Liver (tissue), 9 donors: Measurements from ENCODE around the gene EIF3D. TPM values are rescaled to one million over a fixed set of nuclear protein-coding genes. Genes with fewer than 3 reads are reported as not detected.
"Not testable (repeated sequence)": the region's sequence is repeated elsewhere in the genome, so short reads cannot be mapped to it uniquely, and the experiment has no call there.

Experiments
- DNase-seq: peaks from one replicate; pipeline ENCODE4 v3.0.0-alpha.2; 2017; ENCODE audit warnings: low spot score
- H3K27ac ChIP-seq, 2 donors: one replicate each; pipeline ENCODE4 v1.7.0; 2013; ENCODE audit warnings: inconsistent platforms in 2 of 2, low read length in 2 of 2, control low read depth in 1 of 2, low read depth in 1 of 2, mild to moderate bottlenecking in 1 of 2
- H3K27me3 ChIP-seq, 4 donors: one replicate each; pipeline versions ENCODE4 v1.6.1 to v1.7.0; 2013; ENCODE audit warnings: low read length in 3 of 4, inconsistent platforms in 1 of 4, mild to moderate bottlenecking in 1 of 4, moderate library complexity in 1 of 4; ENCODE audit not compliant: control insufficient read depth in 4 of 4, insufficient read depth in 4 of 4
- H3K36me3 ChIP-seq, 4 donors: one replicate each; pipeline versions ENCODE4 v1.6.1 to v1.7.0; 2013; ENCODE audit warnings: low read length in 3 of 4, mild to moderate bottlenecking in 3 of 4, low read depth in 1 of 4, moderate library complexity in 1 of 4; ENCODE audit not compliant: control insufficient read depth in 4 of 4, insufficient read depth in 3 of 4
- H3K4me1 ChIP-seq, 4 donors: one replicate each; pipeline versions ENCODE4 v1.6.1 to v1.7.0; 2013; ENCODE audit warnings: low read length in 3 of 4, mild to moderate bottlenecking in 3 of 4, moderate library complexity in 1 of 4; ENCODE audit not compliant: control insufficient read depth in 4 of 4, insufficient read depth in 4 of 4
- H3K4me3 ChIP-seq, 3 donors: one replicate each; pipeline versions ENCODE4 v1.6.1 to v1.7.0; 2013; ENCODE audit warnings: low read length in 3 of 3, control low read depth in 1 of 3, low read depth in 1 of 3, mild to moderate bottlenecking in 1 of 3
- H3K9ac ChIP-seq, 2 donors: one replicate each; pipeline ENCODE4 v1.7.0; 2013; ENCODE audit warnings: low read length in 2 of 2, mild to moderate bottlenecking in 2 of 2, moderate library complexity in 2 of 2, control low read depth in 1 of 2, low read depth in 1 of 2
- H3K9me3 ChIP-seq, 4 donors: one replicate each; pipeline versions ENCODE4 v1.6.1 to v1.7.0; 2013; ENCODE audit warnings: low read length in 3 of 4; ENCODE audit not compliant: control insufficient read depth in 4 of 4
- EGR1 ChIP-seq, 2 donors: IDR thresholded peaks; 2 replicates each; pipeline ENCODE4 v1.6.1; 2016 to 2018; ENCODE audit warnings: antibody characterized with exemption in 2 of 2, low read depth in 2 of 2
- FOXA1 ChIP-seq: IDR thresholded peaks from 2 replicates; pipeline ENCODE4 v1.6.1; 2016; ENCODE audit warnings: antibody characterized with exemption
- FOXA2 ChIP-seq: IDR thresholded peaks from 2 replicates; pipeline ENCODE4 v1.6.1; 2016; ENCODE audit warnings: antibody characterized with exemption
- GABPA ChIP-seq, 2 donors: IDR thresholded peaks in 1 of 2; conservative IDR thresholded peaks in 1 of 2; 2 replicates each; pipeline ENCODE4 v1.6.1; 2016; ENCODE audit warnings: antibody characterized with exemption in 2 of 2, mild to moderate bottlenecking in 1 of 2, moderate library complexity in 1 of 2
- HNF4A ChIP-seq, 2 donors: conservative IDR thresholded peaks; 2 replicates each; pipeline ENCODE4 v1.6.1; 2016; ENCODE audit warnings: antibody characterized with exemption in 2 of 2, mild to moderate bottlenecking in 2 of 2
- JUND ChIP-seq, 2 donors: IDR thresholded peaks; 2 replicates each; pipeline ENCODE4 v1.6.1; 2016; ENCODE audit warnings: antibody characterized with exemption in 2 of 2
- NR2F2 ChIP-seq: IDR thresholded peaks from 2 replicates; pipeline ENCODE4 v1.6.1; 2016; ENCODE audit warnings: antibody characterized with exemption
- RAD21 ChIP-seq, 2 donors: IDR thresholded peaks; 2 replicates each; pipeline ENCODE4 v1.6.1; 2016; ENCODE audit warnings: antibody characterized with exemption in 2 of 2, mild to moderate bottlenecking in 2 of 2
- SP1 ChIP-seq: IDR thresholded peaks from 2 replicates; pipeline ENCODE4 v1.6.1; 2018; ENCODE audit warnings: antibody characterized with exemption, mild to moderate bottlenecking
- TAF1 ChIP-seq: conservative IDR thresholded peaks from 2 replicates; pipeline ENCODE4 v1.6.1; 2016; ENCODE audit warnings: antibody characterized with exemption, mild to moderate bottlenecking
- WGBS: extraction: QIAGEN DNeasy Blood & Tissue Kit; methylation state at CpG from one replicate; pipeline ENCODE4 v1.1.7; 2013; 5-methylcytosine and 5-hydroxymethylcytosine counted together
- polyA plus RNA-seq, 2 donors: library from polyadenylated mRNA; stranded (reverse) in 1 of 2; unstranded in 1 of 2; fragments of 200-250 nt in 1 of 2; fragments of >200 nt in 1 of 2; fragmentation: Nextera tagmentation in 1 of 2; extraction: Ambion mirVana in 1 of 2; gene quantifications; one replicate each; pipeline versions ENCODE4 v1.2.1 to v1.2.3, GENCODE V29; 2013 to 2015
- total RNA-seq, 2 donors: library from RNA; depleted of rRNA; stranded (reverse); fragments of >200 nt; gene quantifications; one replicate each; pipeline ENCODE4 v1.2.3, GENCODE V29; 2014
- TF ChIP-seq, protein P1 (sequence below): IDR thresholded peaks from 2 replicates; pipeline ENCODE4 v1.6.1; 2016; ENCODE audit warnings: antibody characterized with exemption
- TF ChIP-seq, protein P2 (sequence below): fragments of 150-350 bp; IDR thresholded peaks from 2 replicates; pipeline ENCODE4 v1.5.1; 2017; ENCODE audit warnings: improper control_type of control experiment, low read depth, low read length; ENCODE audit not compliant: missing input control
- TF ChIP-seq, protein P3 (sequence below): IDR thresholded peaks from 2 replicates; pipeline ENCODE4 v1.6.1; 2016; ENCODE audit warnings: antibody characterized with exemption
- TF ChIP-seq, protein P4 (sequence below): IDR thresholded peaks from 2 replicates; pipeline ENCODE4 v1.6.1; 2016; ENCODE audit warnings: antibody characterized with exemption
- donor health status: healthy.
- donor health status: healthy.
- donor health status: healthy.
- donor health status: healthy.
- donor health status: healthy.

Gene EIF3D
- total and polyA plus RNA-seq, 4 donors = 32.8 to 169 (median 80.3) TPM

DNA sequence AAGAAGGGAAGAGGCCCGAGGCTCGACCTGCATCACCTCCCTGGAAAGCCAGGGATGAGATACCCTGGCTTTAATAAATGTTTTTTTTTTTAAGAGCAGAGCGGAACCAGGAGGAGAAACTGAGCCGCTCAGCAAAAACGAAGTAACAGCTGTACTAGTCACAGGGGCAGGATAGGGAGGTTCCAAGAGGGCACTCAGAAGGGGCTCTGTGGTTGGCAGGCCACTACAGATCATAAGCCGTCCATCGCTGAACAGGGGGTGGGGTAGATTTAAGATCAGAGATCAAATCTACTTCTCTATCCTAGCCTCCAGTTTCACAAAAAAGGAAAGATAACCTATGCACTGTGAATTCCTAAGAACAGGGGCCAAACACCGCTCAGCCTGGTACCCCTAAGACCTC lies 625 bp downstream of the EIF3D start:
- peaks cover 2 to 14% (median 10%) of the 10 kb centered on the region in 4 donors for H3K4me1 ChIP-seq
- TF ChIP-seq SP1 (no peak), RAD21 (IDR thresholded peaks at IDR 0.05) (no peak)
- H3K27me3 ChIP-seq = no peaks in the 10 kb centered on the region
- peak overlapping the region; percentile 90 to 93 for H3K9ac ChIP-seq
- H3K36me3 ChIP-seq = peaks cover 14 to 31% (median 24%) of the 10 kb centered on the region in 4 donors
- H3K4me3 ChIP-seq = peak overlapping the region; percentile 75 to 96 (median 95)
- WGBS = 9% methylated on average over 8 of the region's 8 CpGs
- no peaks in the 10 kb centered on the region for H3K9me3 ChIP-seq
- no peak for DNase-seq
- peak overlapping the region; percentile 87 to 95 for H3K27ac ChIP-seq

DNA sequence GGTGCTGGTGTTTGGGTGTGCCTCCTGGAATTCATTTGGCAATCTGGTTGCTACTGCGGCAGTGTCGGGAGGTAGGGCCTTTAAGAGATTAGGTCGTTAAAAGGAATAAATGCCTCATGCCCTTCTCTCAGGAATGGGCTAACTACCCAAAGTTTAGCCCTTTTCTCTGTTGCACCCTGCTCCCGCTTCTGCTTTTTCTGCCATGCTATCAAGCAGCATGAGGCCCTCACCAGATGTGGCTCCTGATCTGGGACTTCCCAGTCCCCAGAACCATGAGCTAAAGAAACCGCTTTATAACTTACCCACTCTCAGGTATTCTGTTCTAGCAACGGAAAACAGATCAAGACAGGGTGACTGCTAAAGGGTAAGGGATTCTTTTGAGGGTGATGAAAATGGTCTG lies 6.3 kb downstream of the EIF3D start:
- H3K4me1 ChIP-seq = peaks cover 0 to 3% (median under 1%) of the 10 kb centered on the region in 4 donors

DNA sequence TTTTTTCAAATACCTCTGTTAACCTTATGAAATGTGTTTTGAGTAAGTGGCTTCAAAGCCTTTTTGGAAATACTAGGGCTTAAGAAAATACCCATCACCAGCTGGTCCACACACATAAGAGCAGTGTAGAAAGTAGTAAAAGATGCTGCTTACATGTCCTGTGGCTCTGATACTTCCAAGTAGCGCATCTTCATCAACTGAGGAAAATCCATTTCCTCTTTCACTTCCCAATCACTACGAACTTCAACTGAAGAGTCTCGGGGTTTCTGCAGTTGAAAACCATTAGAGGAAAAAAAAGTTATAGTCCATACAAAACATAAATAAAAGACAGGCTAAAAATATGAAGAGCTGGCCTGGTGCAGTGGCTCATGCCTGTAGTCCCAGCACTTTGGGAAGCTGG lies 8.5 kb downstream of the EIF3D start:
- 89% methylated on average over 3 of the region's 3 CpGs for WGBS
- no peaks in the 10 kb centered on the region for H3K9me3 ChIP-seq
- no peak overlapping the region for H3K4me3 ChIP-seq
- H3K36me3 ChIP-seq = peaks cover 30 to 96% (median 81%) of the 10 kb centered on the region in 4 donors
- no peaks in the 10 kb centered on the region for H3K27me3 ChIP-seq
- H3K9ac ChIP-seq = no peak overlapping the region
- no peaks in the 10 kb centered on the region for H3K4me1 ChIP-seq
- no peak for DNase-seq
- TF ChIP-seq, protein P1, sequence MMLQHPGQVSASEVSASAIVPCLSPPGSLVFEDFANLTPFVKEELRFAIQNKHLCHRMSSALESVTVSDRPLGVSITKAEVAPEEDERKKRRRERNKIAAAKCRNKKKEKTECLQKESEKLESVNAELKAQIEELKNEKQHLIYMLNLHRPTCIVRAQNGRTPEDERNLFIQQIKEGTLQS = no peak
- TF ChIP-seq SP1 (no peak), FOXA1 (no peak), TAF1 (no peak), GABPA (IDR thresholded peaks at IDR 0.05 in 1 of 2, conservative IDR thresholded peaks at IDR 0.05 in 1 of 2) (no peak), HNF4A (conservative IDR thresholded peaks at IDR 0.05) (no peak), JUND (IDR thresholded peaks at IDR 0.05) (no peak), RAD21 (IDR thresholded peaks at IDR 0.05) (no peak)
- TF ChIP-seq, protein P2, sequence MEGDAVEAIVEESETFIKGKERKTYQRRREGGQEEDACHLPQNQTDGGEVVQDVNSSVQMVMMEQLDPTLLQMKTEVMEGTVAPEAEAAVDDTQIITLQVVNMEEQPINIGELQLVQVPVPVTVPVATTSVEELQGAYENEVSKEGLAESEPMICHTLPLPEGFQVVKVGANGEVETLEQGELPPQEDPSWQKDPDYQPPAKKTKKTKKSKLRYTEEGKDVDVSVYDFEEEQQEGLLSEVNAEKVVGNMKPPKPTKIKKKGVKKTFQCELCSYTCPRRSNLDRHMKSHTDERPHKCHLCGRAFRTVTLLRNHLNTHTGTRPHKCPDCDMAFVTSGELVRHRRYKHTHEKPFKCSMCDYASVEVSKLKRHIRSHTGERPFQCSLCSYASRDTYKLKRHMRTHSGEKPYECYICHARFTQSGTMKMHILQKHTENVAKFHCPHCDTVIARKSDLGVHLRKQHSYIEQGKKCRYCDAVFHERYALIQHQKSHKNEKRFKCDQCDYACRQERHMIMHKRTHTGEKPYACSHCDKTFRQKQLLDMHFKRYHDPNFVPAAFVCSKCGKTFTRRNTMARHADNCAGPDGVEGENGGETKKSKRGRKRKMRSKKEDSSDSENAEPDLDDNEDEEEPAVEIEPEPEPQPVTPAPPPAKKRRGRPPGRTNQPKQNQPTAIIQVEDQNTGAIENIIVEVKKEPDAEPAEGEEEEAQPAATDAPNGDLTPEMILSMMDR = no peak
- TF ChIP-seq, protein P3, sequence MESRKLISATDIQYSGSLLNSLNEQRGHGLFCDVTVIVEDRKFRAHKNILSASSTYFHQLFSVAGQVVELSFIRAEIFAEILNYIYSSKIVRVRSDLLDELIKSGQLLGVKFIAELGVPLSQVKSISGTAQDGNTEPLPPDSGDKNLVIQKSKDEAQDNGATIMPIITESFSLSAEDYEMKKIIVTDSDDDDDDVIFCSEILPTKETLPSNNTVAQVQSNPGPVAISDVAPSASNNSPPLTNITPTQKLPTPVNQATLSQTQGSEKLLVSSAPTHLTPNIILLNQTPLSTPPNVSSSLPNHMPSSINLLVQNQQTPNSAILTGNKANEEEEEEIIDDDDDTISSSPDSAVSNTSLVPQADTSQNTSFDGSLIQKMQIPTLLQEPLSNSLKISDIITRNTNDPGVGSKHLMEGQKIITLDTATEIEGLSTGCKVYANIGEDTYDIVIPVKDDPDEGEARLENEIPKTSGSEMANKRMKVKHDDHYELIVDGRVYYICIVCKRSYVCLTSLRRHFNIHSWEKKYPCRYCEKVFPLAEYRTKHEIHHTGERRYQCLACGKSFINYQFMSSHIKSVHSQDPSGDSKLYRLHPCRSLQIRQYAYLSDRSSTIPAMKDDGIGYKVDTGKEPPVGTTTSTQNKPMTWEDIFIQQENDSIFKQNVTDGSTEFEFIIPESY = no peak
- no peak overlapping the region for H3K27ac ChIP-seq

More for the DNA sequence above, 6.3 kb downstream of the EIF3D start:
- DNase-seq = no peak
- H3K27me3 ChIP-seq = no peaks in the 10 kb centered on the region
- H3K9ac ChIP-seq = no peak overlapping the region
- peaks cover 23 to 85% (median 66%) of the 10 kb centered on the region in 4 donors for H3K36me3 ChIP-seq
- no peak for TF ChIP-seq SP1
- no peak for TF ChIP-seq JUND (IDR thresholded peaks at IDR 0.05)
- TF ChIP-seq EGR1 (IDR thresholded peaks at IDR 0.05; ENCODE audit: low read depth in 2 of 2) = no peak
- TF ChIP-seq, protein P3 = no peak
- no peak for TF ChIP-seq HNF4A (conservative IDR thresholded peaks at IDR 0.05)
- TF ChIP-seq NR2F2 = no peak
- TF ChIP-seq, protein P4, sequence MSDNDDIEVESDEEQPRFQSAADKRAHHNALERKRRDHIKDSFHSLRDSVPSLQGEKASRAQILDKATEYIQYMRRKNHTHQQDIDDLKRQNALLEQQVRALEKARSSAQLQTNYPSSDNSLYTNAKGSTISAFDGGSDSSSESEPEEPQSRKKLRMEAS = no peak
- TF ChIP-seq FOXA2 = no peak
- no peak for TF ChIP-seq GABPA (IDR thresholded peaks at IDR 0.05 in 1 of 2, conservative IDR thresholded peaks at IDR 0.05 in 1 of 2)
- TF ChIP-seq, protein P1 = no peak
- H3K4me3 ChIP-seq = no peak overlapping the region
- WGBS = 98% methylated on average over 6 of the region's 6 CpGs
- no peak overlapping the region for H3K27ac ChIP-seq
- no peaks in the 10 kb centered on the region for H3K9me3 ChIP-seq

DNA sequence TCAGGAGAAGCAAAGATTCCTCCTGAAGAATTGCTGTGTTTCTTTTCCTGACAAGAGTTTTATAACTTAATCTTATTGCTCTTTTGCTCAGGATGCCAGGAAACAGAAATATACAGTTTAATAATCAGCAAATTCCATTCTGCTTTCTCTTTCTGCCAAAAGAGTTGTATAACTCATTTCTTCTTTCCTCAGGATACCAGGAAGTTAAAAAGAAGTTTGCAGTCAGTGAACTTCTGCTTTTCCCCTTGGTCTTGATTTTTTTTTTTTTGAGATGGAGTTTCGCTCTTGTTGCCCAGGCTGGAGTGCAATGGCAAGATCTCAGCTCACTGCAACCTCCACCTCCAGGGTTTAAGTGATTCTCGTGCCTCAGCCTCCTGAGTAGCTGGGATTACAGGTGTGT lies 9.1 kb downstream of the EIF3D start:
- not testable (repeated sequence) for H3K27ac ChIP-seq, H3K9me3 ChIP-seq, DNase-seq, H3K9ac ChIP-seq, H3K27me3 ChIP-seq, H3K4me1 ChIP-seq, H3K4me3 ChIP-seq
- 94% methylated on average over 2 of the region's 2 CpGs for WGBS
- H3K36me3 ChIP-seq = peaks cover 28 to 96% (median 82%) of the 10 kb centered on the region in 4 donors
